GM20000 (cell line): ENCODE data around the gene ZSCAN2.

Experiments
- DNase-seq: peaks from one replicate; pipeline ENCODE4 v3.0.0; 2012; ENCODE audit warnings: low spot score
- CTCF ChIP-seq: IDR thresholded peaks from 2 replicates; pipeline ENCODE4 v1.5.1; 2012; ENCODE audit warnings: mild to moderate bottlenecking, control low read depth; ENCODE audit errors: extremely low read depth, missing control alignments

Gene ZSCAN2

GRCh38 chr15:84611631-84612030 is 10.8 kb downstream of the ZSCAN2 start:
- no peak for DNase-seq
- no peak for TF ChIP-seq CTCF

- DNase-seq = no peak
Measured at GRCh38 chr15:84616235-84616634, 15.4 kb downstream of the ZSCAN2 start.

GRCh38 chr15:84620626-84621025 is 19.8 kb downstream of the ZSCAN2 start:
- TF ChIP-seq CTCF = no peak
- DNase-seq = no peak

More at GRCh38 chr15:84616235-84616634, 15.4 kb downstream of the ZSCAN2 start:
- no peak for TF ChIP-seq CTCF

- DNase-seq = no peak
- TF ChIP-seq CTCF = no peak
Measured at GRCh38 chr15:84621358-84621979, 20.7 kb downstream of the ZSCAN2 start.

- DNase-seq = no peak
- no peak for TF ChIP-seq CTCF
Measured at GRCh38 chr15:84624359-84624758, 23.6 kb downstream of the ZSCAN2 start.

GRCh38 chr15:84625123-84625522 is 24.3 kb downstream of the ZSCAN2 start:
- DNase-seq = no peak
- TF ChIP-seq CTCF = no peak

GRCh38 chr15:84629033-84629432 is 28.2 kb downstream of the ZSCAN2 start:
- DNase-seq = no peak
- no peak for TF ChIP-seq CTCF
